Diencephalon (tissue), 1 donor: ENCODE results near the gene PARP6. TPM values are rescaled to one million over a fixed set of nuclear protein-coding genes. Genes with fewer than 3 reads are reported as not detected.

Source experiments
- total RNA-seq: library from RNA; depleted of rRNA; stranded (reverse); fragments of >200 nt; gene quantifications from one replicate; pipeline ENCODE4 v1.2.3, GENCODE V29; 2014

PARP6 gene, protein sequence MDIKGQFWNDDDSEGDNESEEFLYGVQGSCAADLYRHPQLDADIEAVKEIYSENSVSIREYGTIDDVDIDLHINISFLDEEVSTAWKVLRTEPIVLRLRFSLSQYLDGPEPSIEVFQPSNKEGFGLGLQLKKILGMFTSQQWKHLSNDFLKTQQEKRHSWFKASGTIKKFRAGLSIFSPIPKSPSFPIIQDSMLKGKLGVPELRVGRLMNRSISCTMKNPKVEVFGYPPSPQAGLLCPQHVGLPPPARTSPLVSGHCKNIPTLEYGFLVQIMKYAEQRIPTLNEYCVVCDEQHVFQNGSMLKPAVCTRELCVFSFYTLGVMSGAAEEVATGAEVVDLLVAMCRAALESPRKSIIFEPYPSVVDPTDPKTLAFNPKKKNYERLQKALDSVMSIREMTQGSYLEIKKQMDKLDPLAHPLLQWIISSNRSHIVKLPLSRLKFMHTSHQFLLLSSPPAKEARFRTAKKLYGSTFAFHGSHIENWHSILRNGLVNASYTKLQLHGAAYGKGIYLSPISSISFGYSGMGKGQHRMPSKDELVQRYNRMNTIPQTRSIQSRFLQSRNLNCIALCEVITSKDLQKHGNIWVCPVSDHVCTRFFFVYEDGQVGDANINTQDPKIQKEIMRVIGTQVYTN
- 93.0 TPM for total RNA-seq

DNA sequence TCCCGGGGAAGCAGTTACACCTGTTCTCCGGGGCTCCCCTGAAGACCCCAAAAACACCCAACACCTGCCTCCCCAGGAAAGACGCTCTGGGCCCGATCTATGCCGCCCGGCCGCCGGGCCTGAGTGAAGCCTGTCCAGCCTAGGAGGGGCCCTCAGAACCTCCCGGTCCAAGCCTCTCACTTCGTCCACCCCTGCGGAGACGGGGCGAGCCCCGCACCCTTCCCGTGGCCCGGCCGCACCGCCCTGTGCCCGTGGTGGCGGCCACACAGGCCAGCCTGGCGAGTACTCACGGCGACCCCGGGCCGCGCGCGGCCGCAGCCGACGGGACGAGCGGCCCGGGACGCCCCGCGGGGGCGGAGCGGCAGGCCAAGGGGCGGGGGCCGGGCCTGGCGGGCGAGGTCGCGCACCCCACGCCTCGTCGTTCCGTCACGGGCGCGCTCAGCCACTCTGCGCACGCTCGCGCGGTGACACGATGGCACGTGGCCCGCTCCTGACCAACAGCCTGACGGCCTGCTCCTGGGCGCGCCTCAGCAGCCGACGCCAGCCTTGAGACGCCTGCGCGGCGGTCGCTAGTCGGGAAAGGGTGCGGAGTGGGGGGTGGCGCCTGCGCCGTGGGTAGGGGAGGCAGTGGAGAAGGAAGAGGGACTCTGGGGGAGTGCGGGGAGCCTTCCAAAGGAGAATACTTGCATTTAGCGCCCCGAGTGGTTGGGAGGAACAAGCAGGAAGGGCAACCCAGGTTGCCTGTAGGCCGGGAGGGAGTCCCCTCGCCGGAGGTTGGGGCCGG is at the start of gene PARP6:
TSS of gene PARP6 (minus strand) at position 342 of the 784 bp plus-strand sequence. CDS start 5,077 bp downstream, outside the sequence.

GRCh38 chr15:72319985-72320671 is 47.8 kb upstream of the PARP6 start, which contains the start of gene CELF6:
Gene CELF6, minus strand, starts transcription at chr15:72320157. Its CDS starts 283 bp downstream, at chr15:72319874.

GRCh38 chr15:72231066-72231832 is 41.1 kb downstream of the PARP6 start, which contains the start of gene PKM:
Gene PKM, minus strand, starts transcription at chr15:72231190. Its CDS starts 12,093 bp downstream, at chr15:72219097.

DNA sequence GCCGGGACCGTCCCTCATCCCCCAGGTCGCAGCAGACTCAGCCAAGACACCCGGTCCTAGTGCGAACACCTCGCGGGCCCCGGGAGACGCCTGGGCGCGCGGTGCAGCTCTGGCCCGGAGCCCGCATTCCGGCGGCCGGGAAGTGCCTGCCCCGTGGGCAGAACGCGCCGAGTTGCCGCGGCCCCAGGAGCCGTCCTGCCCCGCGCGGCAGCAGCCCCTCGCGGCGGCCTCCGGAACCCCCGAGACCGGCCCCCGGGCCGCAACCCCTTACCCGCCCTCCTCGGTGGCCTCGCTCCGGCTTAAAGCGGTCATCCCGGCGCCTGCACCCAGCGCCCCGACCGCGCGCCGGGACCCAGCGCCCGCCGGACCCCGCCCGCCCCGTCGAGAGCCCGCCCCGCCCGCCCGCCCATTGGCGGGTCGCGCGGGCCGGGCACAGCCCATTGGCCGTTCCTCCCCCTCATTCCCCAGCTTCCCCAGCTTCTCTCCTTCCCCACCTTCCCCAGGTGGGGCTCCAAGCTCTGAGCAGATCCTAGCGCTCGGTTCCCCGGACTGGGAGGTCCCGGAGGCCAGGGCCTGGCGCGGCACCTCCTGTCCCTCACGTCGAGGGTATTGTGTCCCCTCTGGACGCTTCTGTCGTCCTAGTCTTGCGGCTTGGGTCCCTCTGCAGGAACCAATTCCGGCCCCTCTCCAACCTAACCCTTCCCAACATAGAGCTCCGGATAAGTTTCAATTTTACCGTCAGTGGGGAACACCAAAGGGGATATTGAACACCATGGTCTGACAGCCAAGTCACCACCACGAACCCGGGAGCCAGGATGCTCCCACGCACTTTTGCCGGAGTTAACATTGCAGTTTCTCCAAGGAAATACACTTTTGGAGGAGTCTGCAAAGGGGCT is 74.6 kb downstream of the PARP6 start, which contains the start of gene GRAMD2A:
TSS of gene GRAMD2A (minus strand) at position 328 of the 896 bp plus-strand sequence.

Other genes starting within 250 kb of the PARP6 start
- 115 TPM for gene MYO9A, start 154.4 kb downstream of the PARP6 start, total RNA-seq
- gene SENP8, start 154.2 kb downstream of the PARP6 start, total RNA-seq, result 6.0 TPM
- 4.4 TPM for gene GRAMD2A, start 74.8 kb downstream of the PARP6 start, total RNA-seq
- gene PKM, start 41.4 kb downstream of the PARP6 start, total RNA-seq, result 478 TPM
- 19.8 TPM for gene CELF6, start 47.6 kb upstream of the PARP6 start, total RNA-seq
- 44.8 TPM for gene HEXA, start 103.5 kb upstream of the PARP6 start, total RNA-seq
- not detected for gene TMEM202, start 125.8 kb upstream of the PARP6 start, total RNA-seq
- gene ARIH1, start 201.8 kb upstream of the PARP6 start, total RNA-seq, result 46.8 TPM